Sigmoid colon (tissue), 7 donors: ENCODE data around the gene ARHGAP42. TPM values are rescaled to one million over a fixed set of nuclear protein-coding genes. Genes with fewer than 3 reads are reported as not detected.
"Not testable (repeated sequence)": the region's sequence is repeated elsewhere in the genome, so short reads cannot be mapped to it uniquely, and the experiment has no call there.

Experiments
- DNase-seq: peaks from one replicate; pipeline ENCODE4 v3.0.0-alpha.2; 2019
- H3K27ac ChIP-seq, 4 donors: fragments of 200-600 bp; sonication (generic); one replicate each; pipeline ENCODE4 v1.5.1; 2016 to 2019; ENCODE audit warnings: mild to moderate bottlenecking in 1 of 4
- H3K27me3 ChIP-seq, 3 donors: fragments of 200-600 bp; sonication (generic); one replicate each; pipeline ENCODE4 v1.5.1; 2019; ENCODE audit warnings: mild to moderate bottlenecking in 1 of 3
- H3K36me3 ChIP-seq, 4 donors: fragments of 200-600 bp; sonication (generic); one replicate each; pipeline ENCODE4 v1.5.1; 2016 to 2019
- H3K4me1 ChIP-seq, 4 donors: fragments of 200-600 bp; sonication (generic); one replicate each; pipeline ENCODE4 v1.5.1; 2017 to 2019
- H3K4me3 ChIP-seq, 4 donors: fragments of 200-600 bp; sonication (generic); one replicate each; pipeline ENCODE4 v1.5.1; 2017 to 2019; ENCODE audit warnings: mild to moderate bottlenecking in 2 of 4, moderate library complexity in 1 of 4
- H3K9me3 ChIP-seq, 4 donors: fragments of 200-600 bp in 3 of 4; sonication (generic) in 3 of 4; one replicate each; pipeline versions ENCODE4 v1.5.1 to v1.6.1; 2013 to 2019
- EP300 ChIP-seq, 4 donors: sonication (generic); formaldehyde crosslinking; IDR thresholded peaks; one replicate each; pipeline ENCODE4 v1.6.1; 2017; ENCODE audit warnings: antibody characterized with exemption in 4 of 4
- POLR2A ChIP-seq, 2 donors: fragments of 450-650 bp; IDR thresholded peaks; one replicate each; pipeline ENCODE4 v1.6.1; 2016; ENCODE audit warnings: antibody characterized with exemption in 2 of 2, mild to moderate bottlenecking in 2 of 2, moderate library complexity in 2 of 2
- POLR2AphosphoS5 ChIP-seq, 4 donors: sonication (generic); formaldehyde crosslinking; IDR thresholded peaks; one replicate each; pipeline ENCODE4 v1.6.1; 2017; ENCODE audit warnings: antibody characterized with exemption in 4 of 4
- WGBS, 2 donors: extraction: QIAGEN DNeasy Blood & Tissue Kit; methylation state at CpG; one replicate each; pipeline ENCODE4 v1.1.7; 2013; 5-methylcytosine and 5-hydroxymethylcytosine counted together
- intact Hi-C: fragments of 100-400 bp; cut with DNase I; formaldehyde crosslinking; loops from one replicate; pipeline ENCODE4 v1.15.1; 2023
- polyA plus RNA-seq, 3 donors: library from polyadenylated mRNA; stranded (reverse); fragments of 200-250 nt; gene quantifications; one replicate each; pipeline ENCODE4 v1.2.3, GENCODE V29; 2013
- total RNA-seq, 4 donors: library from RNA; depleted of rRNA; stranded (reverse); fragments of >200 nt; gene quantifications; one replicate each; pipeline ENCODE4 v1.1.0, GENCODE V29; 2016
- TF ChIP-seq, protein P1 (sequence below), 4 experiments: fragments of 450-650 bp in 3 of 4; fragments of 200-600 bp in 1 of 4; IDR thresholded peaks; one replicate each; pipeline ENCODE4 v1.5.1; 2016 to 2019; ENCODE audit warnings: antibody characterized with exemption in 4 of 4, mild to moderate bottlenecking in 3 of 4, moderate library complexity in 2 of 4
- donor health status: healthy with polysubstance abuse.
- donor health status: Bipolar disorder and iron deficiency.
- donor health status: healthy.

ARHGAP42 gene
- total and polyA plus RNA-seq, 7 donors = 4.2 to 16.9 (median 6.4) TPM

DNA sequence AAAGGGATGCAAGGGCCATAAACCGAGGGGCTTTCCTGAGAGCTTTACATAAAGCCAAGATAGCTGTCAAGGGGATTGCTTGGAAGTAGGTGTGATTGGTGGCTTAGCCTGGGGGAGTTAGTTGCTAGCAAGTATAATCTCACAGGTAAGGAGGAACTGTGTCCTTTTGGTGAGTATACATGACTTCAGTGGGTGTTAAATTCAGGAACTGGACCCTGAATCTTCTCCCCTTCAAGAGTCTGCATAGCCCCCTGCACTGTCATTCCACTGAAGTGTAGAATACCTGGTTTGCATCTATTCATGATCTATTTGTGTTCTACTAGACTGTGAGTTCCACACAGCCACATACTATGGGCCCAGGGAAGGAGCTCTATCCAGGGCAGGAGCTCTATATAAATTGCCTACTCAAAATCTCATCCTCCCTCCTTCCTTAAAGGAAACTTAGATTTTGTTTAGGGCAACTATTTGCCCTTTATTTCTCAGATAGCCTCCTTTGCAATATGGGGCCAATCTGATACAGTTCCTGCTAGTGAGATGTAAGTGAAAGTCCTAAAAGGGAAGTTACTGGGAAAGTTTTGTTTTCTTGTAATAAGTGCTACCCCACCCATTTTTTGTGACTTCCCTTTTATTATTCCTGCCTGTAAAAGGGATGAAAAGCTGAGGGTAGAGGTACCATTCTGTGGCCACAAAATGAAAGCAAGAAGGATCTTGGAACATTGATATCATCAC lies 322.0 kb downstream of the ARHGAP42 start:
- no peak overlapping the region for H3K4me3 ChIP-seq
- TF ChIP-seq POLR2AphosphoS5 (IDR thresholded peaks at IDR 0.05) = no peak
- no peak for TF ChIP-seq EP300 (IDR thresholded peaks at IDR 0.05)
- TF ChIP-seq POLR2A (IDR thresholded peaks at IDR 0.05) = no peak
- TF ChIP-seq, protein P1, sequence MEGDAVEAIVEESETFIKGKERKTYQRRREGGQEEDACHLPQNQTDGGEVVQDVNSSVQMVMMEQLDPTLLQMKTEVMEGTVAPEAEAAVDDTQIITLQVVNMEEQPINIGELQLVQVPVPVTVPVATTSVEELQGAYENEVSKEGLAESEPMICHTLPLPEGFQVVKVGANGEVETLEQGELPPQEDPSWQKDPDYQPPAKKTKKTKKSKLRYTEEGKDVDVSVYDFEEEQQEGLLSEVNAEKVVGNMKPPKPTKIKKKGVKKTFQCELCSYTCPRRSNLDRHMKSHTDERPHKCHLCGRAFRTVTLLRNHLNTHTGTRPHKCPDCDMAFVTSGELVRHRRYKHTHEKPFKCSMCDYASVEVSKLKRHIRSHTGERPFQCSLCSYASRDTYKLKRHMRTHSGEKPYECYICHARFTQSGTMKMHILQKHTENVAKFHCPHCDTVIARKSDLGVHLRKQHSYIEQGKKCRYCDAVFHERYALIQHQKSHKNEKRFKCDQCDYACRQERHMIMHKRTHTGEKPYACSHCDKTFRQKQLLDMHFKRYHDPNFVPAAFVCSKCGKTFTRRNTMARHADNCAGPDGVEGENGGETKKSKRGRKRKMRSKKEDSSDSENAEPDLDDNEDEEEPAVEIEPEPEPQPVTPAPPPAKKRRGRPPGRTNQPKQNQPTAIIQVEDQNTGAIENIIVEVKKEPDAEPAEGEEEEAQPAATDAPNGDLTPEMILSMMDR (IDR thresholded peaks at IDR 0.05) = no peak
- no peaks in the 10 kb centered on the region for H3K9me3 ChIP-seq
- H3K27me3 ChIP-seq = no peaks in the 10 kb centered on the region
- intact Hi-C loops = no loop called here
- 37 to 70% methylated on average over 1 of the region's 1 CpG for WGBS, 2 donors
- no peak for DNase-seq
- no peak overlapping the region for H3K27ac ChIP-seq
- H3K4me1 ChIP-seq = no peaks in the 10 kb centered on the region
- no peaks in the 10 kb centered on the region for H3K36me3 ChIP-seq

DNA sequence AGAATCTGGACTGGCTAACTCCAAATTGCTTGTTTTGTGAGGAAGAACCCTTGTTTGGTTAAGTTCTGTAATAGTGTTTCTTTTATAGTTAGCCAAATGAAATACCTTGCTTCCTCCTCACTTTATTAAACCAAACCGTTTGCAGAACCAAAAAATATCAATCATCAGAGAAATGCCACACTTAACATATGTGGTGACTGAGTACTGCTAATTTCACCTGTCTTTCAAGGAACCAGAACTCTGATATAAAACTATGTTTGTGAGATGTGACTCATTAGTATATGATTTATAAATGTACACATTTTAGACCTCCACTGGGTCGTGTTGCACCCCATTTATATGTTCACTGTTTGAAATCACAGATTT lies 322.6 kb downstream of the ARHGAP42 start:
- Histone ChIP-seq H3K9me3 (no peaks in the 10 kb centered on the region), H3K4me3 (no peak overlapping the region), H3K27ac (no peak overlapping the region), H3K27me3 (no peaks in the 10 kb centered on the region), H3K4me1 (no peaks in the 10 kb centered on the region), H3K36me3 (no peaks in the 10 kb centered on the region)
- TF ChIP-seq POLR2AphosphoS5 (IDR thresholded peaks at IDR 0.05) (no peak), POLR2A (IDR thresholded peaks at IDR 0.05) (no peak), EP300 (IDR thresholded peaks at IDR 0.05) (no peak)
- TF ChIP-seq, protein P1 (IDR thresholded peaks at IDR 0.05) = no peak
- no peak for DNase-seq
- intact Hi-C loops = no loop called here
- WGBS, 2 donors = 9 to 35% methylated on average over 2 of the region's 2 CpGs

DNA sequence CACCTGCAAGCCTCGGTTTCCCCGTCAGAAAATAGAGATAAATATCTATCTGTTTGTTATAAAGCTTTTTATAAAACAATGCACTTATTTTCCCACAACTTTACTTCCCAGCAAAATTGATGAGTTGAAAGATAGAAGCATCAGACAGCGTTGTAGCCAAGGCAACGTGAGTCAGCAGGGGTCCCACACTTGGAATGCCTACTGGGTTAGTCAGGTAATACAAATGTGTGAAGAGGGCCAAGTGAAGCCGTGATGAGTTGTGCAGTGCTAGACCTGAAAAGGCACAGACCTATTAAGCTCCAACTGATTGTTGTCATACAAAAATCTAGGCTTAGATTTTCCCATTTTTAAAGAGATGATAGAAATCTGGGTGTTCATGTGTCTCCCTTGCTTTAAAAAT lies 323.8 kb downstream of the ARHGAP42 start:
- no peak for TF ChIP-seq POLR2AphosphoS5 (IDR thresholded peaks at IDR 0.05)
- no peak for TF ChIP-seq EP300 (IDR thresholded peaks at IDR 0.05)
- TF ChIP-seq, protein P1 (IDR thresholded peaks at IDR 0.05) = no peak
- no peak for TF ChIP-seq POLR2A (IDR thresholded peaks at IDR 0.05)

GRCh38 chr11:101011881-101012280 lies 324.8 kb downstream of the ARHGAP42 start:
- no peaks in the 10 kb centered on the region for H3K4me1 ChIP-seq
- H3K27ac ChIP-seq = no peak overlapping the region
- WGBS, 2 donors = 89 to 90% methylated on average over 5 of the region's 5 CpGs
- no peak for DNase-seq
- H3K36me3 ChIP-seq = no peaks in the 10 kb centered on the region
- TF ChIP-seq POLR2A (IDR thresholded peaks at IDR 0.05) (no peak), POLR2AphosphoS5 (IDR thresholded peaks at IDR 0.05) (no peak), EP300 (IDR thresholded peaks at IDR 0.05) (no peak)
- TF ChIP-seq, protein P1 (IDR thresholded peaks at IDR 0.05) = no peak
- H3K27me3 ChIP-seq = no peaks in the 10 kb centered on the region
- intact Hi-C loops = no loop called here
- no peak overlapping the region for H3K4me3 ChIP-seq
- no peaks in the 10 kb centered on the region for H3K9me3 ChIP-seq

More for the DNA sequence above, 323.8 kb downstream of the ARHGAP42 start:
- no peak overlapping the region for H3K27ac ChIP-seq
- H3K27me3 ChIP-seq = no peaks in the 10 kb centered on the region
- no peak for DNase-seq
- no peaks in the 10 kb centered on the region for H3K9me3 ChIP-seq
- 75 to 78% methylated on average over 5 of the region's 5 CpGs for WGBS, 2 donors
- H3K4me3 ChIP-seq = no peak overlapping the region
- no peaks in the 10 kb centered on the region for H3K36me3 ChIP-seq
- no peaks in the 10 kb centered on the region for H3K4me1 ChIP-seq
- intact Hi-C loops = no loop called here

- H3K4me3 ChIP-seq, H3K27ac ChIP-seq, DNase-seq, H3K4me1 ChIP-seq, H3K27me3 ChIP-seq, H3K9me3 ChIP-seq, intact Hi-C loops, H3K36me3 ChIP-seq: not testable (repeated sequence)
These were observed 326.6 kb downstream of the ARHGAP42 start for GRCh38 chr11:101013702-101014101.
